Tongue (tissue), 2 donors: Measurements from ENCODE around the gene LRBA. TPM values are rescaled to one million over a fixed set of nuclear protein-coding genes. Genes with fewer than 3 reads are reported as not detected.

ENCODE experiments used
- DNase-seq: peaks from one replicate; pipeline ENCODE4 v3.0.0-alpha.2; 2015
- total RNA-seq: library from RNA; depleted of rRNA; stranded (reverse); fragments of >200 nt; gene quantifications from one replicate; pipeline ENCODE4 v1.2.3, GENCODE V29; 2014

Gene LRBA
- total RNA-seq, 1 donor from 2014 or later: 73.0 TPM

DNA sequence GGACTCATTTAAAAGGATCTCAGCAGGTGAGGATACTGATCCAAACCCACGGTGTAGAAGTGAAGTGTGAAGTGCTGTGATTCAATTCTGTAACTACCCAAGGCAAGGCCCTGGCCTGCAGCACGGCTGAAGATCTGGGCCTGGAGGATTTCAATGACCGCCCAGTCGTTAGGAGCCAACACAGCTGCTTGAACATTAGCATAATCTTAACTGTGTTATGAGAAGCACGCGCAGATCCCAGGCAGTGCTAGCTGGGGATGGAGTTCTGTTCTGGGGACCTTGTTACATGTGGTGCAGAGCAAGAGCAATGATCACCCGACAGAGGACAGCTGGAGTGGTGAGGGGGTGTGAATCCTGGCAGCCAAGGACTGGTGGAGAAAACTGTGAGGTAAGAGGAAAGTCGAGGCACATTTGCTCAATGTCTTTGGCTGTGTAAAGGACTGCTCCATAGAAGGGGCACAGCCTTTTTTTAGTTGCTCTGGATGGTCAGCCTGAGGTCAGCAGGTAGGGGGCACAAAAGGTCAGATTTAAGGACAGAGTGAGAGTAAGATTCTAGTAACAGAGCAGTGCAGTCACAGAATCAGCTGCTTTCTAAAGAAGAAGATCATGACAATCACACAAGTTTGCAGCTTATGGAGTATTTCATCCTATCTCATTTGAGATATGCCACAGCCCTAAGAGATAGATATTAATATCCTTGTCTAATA lies 755.1 kb downstream of the LRBA start:
- DNase-seq: peak; percentile 62

DNA sequence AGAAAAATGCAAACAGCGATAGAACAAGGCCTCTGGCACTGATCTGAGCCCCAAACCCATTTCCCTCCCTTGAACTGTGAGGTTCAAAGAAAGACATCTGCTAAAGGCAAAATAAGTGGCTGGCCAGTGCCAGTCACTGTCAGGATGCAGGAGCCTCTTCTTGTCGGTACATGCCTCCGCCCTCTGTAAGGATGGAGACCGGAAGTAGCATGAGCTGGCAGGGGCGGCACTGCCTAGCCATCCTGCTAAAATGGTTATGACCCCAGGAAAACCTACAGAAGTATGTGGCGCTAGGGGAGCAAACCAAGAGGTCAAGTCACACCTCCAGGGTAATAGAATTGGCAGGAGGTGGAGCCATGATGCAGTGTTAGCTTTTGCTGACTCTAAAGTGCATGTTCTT lies 756.5 kb downstream of the LRBA start:
- DNase-seq: no peak

DNA sequence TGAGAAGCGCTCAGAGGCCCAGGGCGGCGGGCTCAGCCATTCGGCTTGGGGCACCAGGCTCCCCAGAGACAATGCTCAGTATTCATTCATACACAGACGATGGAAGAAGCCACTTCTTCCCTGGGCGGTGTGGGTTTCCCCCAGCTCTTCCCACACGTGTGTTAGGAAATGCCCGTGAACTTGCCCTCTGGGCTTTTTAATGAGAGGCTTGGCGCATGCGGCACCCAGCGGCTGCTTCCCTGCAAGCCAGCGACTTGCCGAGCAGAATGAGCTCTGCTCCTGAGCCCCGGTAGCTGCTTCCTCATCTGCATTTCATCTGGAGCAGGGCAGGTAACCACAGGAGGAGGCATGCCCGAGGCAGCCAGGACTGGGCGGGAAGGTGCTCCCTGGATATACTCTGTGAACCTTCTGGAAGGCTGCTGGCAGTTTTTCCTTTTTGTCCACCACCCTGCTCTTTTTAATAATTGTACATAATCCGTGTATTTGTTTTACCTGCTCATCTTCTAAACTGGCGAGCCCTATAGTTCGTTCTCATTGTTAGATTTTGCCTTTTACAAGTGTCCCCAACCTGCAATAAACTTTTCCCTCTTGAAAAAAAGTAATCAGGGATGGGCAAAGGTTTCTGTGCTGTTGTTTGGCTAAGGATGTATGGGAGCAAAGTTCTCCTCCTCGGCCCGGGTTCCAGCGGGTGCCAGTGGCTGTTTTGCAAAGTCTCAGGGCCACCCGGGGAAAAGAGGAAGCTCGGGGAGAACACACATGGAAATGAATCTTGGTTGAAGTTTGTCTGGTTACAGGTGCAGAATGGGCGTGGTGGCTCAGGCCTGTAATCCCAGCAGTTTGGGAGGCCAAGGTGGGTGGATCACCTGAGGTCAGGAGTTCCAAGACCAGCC lies 758.0 kb downstream of the LRBA start:
- DNase-seq: no peak

DNA sequence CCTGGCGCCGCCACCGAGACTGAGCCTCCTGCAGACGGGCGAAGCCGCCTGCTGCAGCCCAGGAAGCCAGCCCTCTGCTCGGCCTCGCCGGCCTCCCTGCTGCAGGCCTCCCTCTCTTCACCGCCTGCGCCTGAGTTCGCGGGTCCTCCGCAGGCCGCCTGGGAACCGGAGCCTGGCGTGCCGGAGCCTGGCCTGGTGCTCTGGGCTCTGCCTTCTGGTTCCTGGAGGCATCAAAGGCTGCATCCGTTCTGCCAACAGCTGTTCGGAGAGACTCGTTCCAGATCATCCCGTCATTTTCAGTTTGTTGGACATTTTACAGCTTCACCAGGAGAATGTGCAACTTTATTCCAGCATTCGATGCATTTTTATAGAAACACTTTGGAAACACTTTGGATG lies 758.9 kb downstream of the LRBA start:
- DNase-seq: peak; percentile 31

DNA sequence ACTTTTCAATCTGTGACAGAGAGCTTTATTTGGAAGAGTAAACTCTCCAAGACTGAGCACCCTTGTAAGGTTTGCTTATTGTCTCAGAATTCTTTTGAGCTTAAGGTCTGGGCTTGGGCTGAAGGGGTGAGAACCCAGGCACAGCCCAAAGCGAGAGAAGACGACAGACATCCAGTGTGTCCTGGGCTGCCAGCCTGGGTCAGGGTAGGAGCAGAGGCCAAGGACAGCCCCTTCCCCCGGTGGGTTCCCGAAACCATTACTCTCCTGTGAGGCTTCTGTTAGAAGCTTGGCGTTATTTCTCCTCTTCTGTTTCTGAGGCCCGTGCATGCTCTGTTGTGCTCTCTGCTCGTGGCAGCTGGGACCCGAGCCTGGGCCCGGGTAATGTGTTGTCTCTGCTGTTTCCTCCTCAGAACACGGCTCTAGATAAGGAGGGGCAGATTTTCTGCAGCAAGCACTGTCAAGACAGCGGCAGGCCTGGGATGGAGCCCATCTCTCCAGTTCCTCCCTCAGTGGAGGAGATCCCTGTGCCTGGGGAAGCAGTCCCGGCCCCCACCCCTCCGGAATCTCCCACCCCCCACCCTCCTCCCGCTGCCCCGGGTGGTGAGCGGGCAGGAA lies 759.4 kb downstream of the LRBA start:
- no peak for DNase-seq

DNA sequence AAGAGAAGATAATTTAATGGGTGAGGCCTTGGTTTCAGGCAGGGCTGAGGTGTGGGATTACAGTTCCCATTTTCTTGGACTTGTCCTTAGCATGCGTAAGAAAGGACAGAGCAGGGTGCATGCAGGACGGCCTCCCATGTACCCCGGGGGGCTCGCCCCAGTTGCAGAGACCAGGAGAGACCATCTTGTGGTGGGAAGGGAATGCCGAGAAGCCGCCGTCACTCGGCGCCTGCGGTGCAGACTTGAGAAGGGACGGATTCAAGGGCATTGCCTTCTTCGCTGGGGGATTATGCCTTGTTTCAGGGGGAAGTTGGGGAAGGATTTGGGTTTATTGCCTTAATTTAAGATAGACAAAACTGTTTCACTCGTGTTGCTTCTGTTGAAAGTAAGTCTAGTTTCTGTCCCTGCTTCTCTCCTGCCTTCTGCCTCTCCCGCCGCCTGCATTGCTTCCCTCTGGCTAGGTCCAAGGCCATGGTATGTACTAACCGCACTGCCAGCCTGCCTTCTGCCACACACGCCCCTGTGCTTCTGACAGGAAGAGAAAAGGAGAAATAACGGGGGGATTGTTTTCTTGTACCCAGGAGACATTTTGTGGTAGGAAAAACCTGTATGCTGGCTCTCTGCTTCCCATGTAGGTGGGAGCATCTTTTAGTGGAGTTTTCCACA lies 761.0 kb downstream of the LRBA start:
- DNase-seq: no peak

DNA sequence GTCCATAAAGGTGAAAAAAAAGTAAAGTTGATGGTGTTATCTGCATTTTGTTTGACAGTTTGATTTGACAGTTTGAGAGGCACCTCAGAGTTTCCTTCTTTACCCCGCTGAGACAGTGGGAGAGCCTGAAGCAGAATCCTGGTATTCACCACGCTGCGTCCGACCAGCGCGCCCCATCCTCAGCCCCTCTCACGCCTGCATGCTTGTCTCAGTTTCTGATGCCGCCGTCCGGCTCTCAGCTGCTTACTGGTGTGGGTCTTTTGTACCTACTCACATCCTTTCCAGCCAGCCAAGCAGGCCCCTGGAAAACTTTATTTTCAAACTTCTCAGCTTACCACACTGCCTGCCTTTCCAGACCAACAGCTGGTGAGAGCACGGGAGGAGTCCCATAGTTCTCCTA lies 761.7 kb downstream of the LRBA start:
- DNase-seq: no peak

DNA sequence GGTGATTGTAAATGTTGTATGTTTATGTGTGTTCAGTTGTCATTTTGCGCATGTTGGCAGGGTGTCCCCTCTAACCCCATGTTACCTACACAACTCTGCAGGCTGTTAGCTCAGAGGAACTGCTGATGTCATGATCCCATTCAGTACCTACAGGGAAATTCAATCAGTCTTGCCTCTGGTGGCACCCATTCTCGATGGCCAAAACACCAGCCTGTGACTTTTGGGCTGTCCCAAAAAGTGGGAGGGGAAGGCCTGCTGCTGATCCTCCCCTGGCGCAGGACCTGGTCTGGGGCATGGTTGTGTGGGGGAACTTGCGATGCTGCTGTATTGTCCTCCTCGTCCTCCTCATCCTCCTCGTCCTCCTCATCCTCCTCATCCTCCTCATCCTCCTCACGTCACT lies 762.3 kb downstream of the LRBA start:
- DNase-seq: no peak

DNA sequence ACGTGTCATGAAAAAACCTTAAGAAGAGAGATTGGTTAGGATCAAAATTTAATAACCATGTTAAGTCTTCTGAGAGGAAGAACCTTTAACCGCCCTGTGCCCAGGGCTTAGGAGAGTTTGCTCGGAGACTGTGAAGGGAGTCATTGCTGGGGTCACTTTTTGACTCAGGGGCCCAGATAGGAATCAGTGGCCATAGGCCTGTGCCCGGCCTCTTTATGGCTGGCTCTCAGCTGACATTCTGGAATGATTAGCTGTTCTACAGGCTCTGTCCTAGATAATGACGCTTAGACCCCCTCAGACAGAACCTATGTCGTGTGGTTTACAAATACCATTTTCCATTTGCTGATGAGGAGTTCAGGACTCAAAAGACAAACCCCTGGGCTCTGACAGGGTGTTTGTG lies 762.8 kb downstream of the LRBA start:
- DNase-seq: no peak

DNA sequence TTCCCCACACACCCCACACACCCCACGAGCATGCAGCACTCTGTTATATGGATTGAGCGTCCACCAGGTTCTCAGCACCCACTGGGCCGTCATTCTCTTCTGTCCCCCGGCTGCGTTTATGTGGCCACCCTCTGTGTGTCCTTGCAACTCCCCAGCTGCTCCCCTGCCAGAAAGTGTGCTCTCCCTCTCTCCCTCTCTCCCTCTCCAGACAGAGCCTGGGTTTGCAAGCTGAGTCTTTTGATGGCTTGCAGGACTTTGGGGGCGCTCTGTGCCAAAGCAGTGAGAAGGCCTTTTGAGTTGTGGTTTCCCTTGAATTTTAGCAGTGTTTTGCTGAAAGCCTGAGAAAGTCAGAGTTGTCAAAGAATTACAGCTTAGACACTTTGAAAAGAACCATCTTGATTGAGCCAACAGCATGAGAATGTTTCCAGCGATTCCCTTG lies 763.3 kb downstream of the LRBA start:
- DNase-seq: peak; percentile 68

DNA sequence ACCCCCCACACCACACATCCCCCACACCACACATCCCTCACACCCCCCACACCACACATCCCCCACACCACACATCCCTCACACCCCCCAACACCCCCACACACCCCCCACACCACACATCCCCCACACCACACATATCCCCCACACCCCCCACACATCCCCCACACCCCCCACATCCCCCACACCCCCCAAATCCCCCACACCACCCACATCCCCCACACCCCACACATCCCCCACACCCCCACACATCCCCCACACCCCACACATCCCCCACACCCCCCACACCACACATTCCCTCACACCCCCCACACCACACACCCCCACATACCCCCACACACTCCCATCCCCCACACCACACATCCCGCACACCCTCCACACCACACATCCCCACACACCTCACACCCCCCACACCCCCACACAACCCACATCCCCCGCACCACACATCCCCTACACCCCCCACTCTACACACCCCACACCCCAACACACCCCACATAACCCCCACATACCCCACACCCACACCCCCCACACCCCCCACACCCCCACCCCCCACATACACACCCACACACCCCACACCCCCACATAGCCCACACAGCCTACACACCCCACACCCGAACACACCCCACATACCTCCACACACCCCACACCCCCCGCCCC lies 764.0 kb downstream of the LRBA start:
- DNase-seq: no peak

DNA sequence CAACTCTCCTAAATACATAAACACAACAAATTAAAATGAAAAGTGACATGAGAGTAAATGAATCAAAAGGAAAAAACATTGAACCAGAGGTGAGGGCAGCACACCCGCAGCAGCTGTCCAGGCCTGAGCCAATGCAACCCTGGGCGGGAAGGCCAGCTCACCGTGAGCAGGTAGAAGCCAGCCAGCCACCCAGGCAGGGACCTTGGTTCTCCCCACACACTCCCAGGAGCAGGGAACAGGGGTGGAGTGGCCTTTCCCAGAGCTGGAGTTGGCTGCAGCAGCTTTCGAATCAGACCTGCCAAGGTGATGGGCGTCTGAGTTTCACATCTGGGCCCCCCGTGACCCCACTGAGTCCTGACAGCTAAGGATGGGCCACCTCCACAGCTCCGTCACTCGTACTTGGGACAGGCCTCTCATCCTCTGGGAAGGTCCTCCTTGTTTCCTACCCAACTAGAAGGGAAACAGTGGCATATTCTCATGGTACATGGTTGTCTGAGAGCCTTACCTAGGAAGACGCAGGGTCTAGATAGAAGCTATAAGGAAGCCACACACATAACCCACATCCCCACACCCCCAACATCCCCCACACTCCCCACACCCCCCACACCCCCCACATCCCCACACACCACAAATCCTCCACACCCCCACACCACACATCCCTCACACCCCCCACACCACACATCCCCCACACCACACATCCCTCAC lies 764.6 kb downstream of the LRBA start:
- no peak for DNase-seq

DNA sequence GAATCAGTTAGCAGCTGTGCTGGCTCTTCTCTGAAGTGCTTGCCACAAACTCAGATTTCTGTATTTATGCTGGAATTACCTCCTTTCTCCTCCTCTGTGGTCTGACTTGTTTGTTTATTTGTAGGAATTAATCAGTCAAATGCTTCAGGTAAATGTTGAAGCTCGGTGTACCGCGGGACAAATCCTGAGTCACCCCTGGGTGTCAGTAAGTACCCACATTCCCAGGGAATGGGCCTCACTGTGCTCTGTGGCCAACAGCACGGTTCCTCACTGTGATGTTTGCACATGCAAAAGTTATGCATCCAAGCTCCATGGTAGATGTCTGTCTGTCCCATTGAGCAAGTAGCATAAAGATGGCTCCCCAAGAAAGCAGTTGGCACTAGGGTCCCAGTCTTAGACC lies 766.9 kb downstream of the LRBA start:
- no peak for DNase-seq

DNA sequence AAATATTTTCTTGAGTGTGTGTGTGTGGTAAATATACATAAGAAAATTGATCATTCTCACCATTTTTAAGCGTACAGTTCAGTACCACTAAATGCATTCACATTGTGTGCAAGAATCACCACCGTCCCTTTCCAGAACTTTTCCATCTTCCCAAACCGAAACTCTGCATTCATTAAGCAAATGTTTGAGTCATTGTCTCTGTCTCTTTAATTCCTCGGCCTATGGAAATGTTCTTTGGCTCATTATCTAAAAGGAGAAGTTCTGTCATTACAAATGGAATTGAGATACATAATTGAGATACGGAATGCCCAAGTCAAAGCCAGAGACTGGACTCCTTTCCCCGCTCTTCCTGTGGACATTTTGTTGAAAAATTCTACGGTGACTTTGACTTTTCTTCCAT lies 767.9 kb downstream of the LRBA start:
- DNase-seq: no peak

DNA sequence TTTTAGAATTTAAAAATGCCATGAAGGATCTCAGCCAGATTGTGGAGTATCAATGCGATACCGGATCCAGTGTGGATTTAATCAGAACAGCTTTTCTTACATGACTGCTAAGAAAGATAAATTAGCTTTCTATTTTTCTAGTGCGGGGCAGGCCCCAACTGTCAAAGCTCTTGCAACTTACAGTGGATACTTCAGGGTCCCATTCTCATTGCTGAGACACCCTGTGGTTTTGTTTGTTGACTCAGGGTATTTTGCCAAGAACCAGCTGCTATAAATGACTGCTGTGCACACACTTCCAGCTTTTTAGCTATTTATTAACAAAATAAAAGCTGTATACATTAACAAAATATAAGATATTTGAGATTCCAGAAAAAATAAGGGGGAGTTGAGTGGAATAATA lies 770.5 kb downstream of the LRBA start:
- DNase-seq: no peak

DNA sequence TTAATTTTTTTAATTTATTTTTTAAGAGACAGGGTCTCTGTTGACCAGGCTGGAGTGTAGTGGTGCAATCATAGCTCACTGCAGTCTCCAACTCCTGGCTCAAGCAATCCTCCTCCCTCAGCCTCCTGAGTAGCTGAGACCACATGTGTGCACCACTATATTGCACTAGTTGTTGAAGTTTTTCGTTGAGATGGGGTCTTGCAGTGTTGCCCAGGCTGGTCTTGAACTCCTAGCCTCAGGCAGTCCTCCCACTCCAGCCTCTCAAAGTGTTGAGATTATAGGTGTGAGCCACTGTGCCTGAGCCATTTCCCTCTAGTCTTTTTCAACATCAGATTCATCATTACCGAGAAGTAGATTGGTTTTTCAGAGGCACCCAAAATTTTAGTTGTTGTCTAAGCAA lies 771.2 kb downstream of the LRBA start:
- DNase-seq: no peak

DNA sequence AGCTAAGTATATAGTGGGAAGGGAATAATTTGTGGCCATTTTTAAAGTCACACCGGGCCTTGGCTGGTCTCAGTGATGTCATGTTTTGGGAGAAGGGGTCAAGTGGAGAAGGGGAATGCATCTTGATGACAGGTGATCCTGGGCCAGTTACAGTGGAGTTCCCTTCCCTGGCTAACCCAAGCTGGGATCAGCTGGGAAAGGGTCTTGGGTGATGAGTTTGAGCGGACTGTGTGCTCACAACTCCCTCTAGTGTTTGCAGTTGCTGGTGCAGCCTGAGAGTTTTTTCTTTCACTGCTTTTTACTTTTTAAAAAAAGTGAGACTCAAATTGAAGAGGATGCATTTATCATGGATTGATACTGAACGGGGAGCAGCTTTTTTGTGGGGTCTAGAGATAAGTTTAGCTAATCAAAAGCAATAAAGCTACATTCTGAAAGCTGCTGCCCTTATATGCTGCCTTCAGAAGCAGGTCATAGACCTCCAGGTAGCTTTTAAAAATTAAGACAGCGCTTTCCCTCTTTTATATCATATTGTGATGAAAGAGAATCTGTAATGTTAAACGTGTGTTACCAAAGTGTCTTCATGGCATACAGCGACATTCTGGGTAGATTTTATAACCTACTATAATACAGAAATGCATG lies 772.1 kb downstream of the LRBA start:
- peak; percentile 70 for DNase-seq

DNA sequence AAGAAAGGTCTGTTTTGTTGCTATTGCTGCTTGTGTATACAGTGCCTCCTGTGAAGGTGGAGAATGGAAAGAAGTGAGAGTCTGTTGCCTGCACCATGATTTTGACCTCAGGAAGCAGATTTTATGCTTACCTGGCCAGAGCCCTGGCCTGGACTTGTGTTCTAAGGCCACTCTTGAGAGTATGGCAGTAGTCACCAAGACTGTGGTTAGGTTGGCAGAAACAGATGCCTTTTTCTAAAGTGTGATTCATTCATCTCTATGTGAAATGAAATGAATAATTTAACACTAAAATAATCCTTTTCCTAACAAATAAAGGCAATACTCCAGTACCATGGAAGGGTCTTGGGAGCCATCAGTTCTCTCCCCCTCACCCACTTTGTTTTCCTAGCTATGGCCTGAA lies 775.1 kb downstream of the LRBA start:
- no peak for DNase-seq

DNA sequence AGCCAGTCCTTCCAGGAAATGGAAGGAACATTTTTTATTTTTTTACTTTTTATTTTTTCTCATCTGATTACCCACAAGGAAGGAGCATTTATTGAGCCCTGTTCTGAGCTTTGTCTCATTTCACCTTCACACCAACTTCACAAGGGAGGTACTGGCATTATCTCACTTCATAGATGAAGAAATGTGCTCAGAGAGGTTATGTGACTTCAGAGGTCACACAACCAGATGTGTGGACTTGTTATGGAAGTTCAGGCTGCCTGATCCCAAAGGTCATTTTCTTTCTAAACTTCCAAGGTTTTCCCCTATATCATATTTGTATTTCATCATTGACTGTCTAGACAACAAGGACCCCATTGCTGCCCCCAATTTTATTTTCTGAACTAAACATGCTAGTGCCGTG lies 776.5 kb downstream of the LRBA start:
- DNase-seq: no peak

DNA sequence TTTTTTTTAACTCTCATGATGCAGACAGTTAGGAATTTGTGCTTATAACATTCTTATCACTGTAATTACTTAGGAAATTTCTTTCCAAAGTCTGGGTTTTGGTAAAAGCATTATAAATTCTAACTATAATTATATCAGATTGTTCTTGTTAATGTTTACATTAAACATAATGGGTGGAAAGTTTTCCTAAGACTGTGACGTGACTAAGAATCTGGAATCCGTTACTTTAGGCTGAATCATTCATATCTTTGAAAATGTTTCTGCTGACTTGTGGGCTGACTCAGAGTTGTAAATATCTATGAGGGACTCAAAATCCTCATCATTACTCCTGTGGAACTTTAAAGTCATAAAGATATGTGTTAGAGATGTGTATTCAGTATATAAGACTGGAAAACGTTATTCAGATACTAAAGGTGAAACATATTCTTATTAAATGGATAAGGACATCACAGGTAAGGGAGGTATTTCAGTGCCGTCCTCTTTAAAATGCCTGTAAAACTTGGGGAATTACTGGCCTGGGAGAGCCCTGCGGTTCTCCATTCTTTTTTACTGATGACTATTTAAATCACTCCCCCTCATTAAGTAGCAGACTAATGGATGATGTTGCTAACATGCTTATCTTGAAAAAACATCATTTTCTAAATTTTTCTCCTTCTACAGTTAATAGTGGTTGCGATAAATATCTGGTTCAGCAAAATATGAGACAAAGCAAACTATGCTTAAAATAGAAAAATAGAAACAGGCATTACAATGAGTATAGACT lies 777.8 kb downstream of the LRBA start:
- no peak for DNase-seq
